HEK293 (cell line): ENCODE data around the gene ATP5MC2.

Experiments
- BCL11A ChIP-seq: fragments of 450-650 bp; formaldehyde crosslinking; IDR thresholded peaks from 2 replicates; pipeline ENCODE4 v1.5.1; 2016; ENCODE audit warnings: low read depth, missing biosample characterization, missing genetic modification characterization
- BCL11B ChIP-seq: fragments of 450-650 bp; formaldehyde crosslinking; IDR thresholded peaks from 2 replicates; pipeline ENCODE4 v1.5.1; 2016; ENCODE audit warnings: low read depth, missing biosample characterization, missing genetic modification characterization
- CTCF ChIP-seq: fragments of 450-650 bp; formaldehyde crosslinking; IDR thresholded peaks from 2 replicates; pipeline ENCODE4 v1.5.1; 2016; ENCODE audit warnings: missing biosample characterization, missing genetic modification characterization
- GLIS2 ChIP-seq: fragments of 450-650 bp; formaldehyde crosslinking; IDR thresholded peaks from 2 replicates; pipeline ENCODE4 v1.5.1; 2016; ENCODE audit warnings: missing biosample characterization, missing genetic modification characterization
- PATZ1 ChIP-seq: fragments of 450-650 bp; formaldehyde crosslinking; IDR thresholded peaks from 2 replicates; pipeline ENCODE4 v1.5.1; 2016; ENCODE audit warnings: missing biosample characterization, missing genetic modification characterization
- PBX3 ChIP-seq: sonication (generic); formaldehyde crosslinking; IDR thresholded peaks from 2 replicates; pipeline ENCODE4 v1.8.1; 2022; ENCODE audit warnings: mild to moderate bottlenecking, moderate library complexity, missing genetic modification reagents
- PRDM1 ChIP-seq: fragments of 450-650 bp; formaldehyde crosslinking; IDR thresholded peaks from 2 replicates; pipeline ENCODE4; 2016; ENCODE audit warnings: missing biosample characterization, missing genetic modification characterization
- PRDM6 ChIP-seq: fragments of 450-650 bp; formaldehyde crosslinking; IDR thresholded peaks from 2 replicates; pipeline ENCODE4 v1.5.1; 2017; ENCODE audit warnings: missing biosample characterization, missing genetic modification characterization
- WT1 ChIP-seq: fragments of 450-650 bp; formaldehyde crosslinking; IDR thresholded peaks from 2 replicates; pipeline ENCODE4 v1.5.1; 2016; ENCODE audit warnings: missing biosample characterization, missing genetic modification characterization
- ZBTB48 ChIP-seq: fragments of 450-650 bp; formaldehyde crosslinking; IDR thresholded peaks from 2 replicates; pipeline ENCODE4 v1.5.1; 2016; ENCODE audit warnings: missing biosample characterization, missing genetic modification characterization
- ZBTB6 ChIP-seq: fragments of 450-650 bp; formaldehyde crosslinking; IDR thresholded peaks from 2 replicates; pipeline ENCODE4 v1.5.1; 2017; ENCODE audit warnings: missing biosample characterization, missing genetic modification characterization
- ZBTB7A ChIP-seq: fragments of 450-650 bp; formaldehyde crosslinking; IDR thresholded peaks from 2 replicates; pipeline ENCODE4 v1.5.1; 2016; ENCODE audit warnings: low read depth, missing biosample characterization, missing genetic modification characterization
- ZFHX2 ChIP-seq: fragments of 450-650 bp; formaldehyde crosslinking; conservative IDR thresholded peaks from 2 replicates; pipeline ENCODE4 v1.5.1; 2016; ENCODE audit warnings: missing biosample characterization, missing genetic modification characterization
- ZIC2 ChIP-seq: fragments of 450-650 bp; formaldehyde crosslinking; IDR thresholded peaks from 2 replicates; pipeline ENCODE4 v1.5.1; 2016; ENCODE audit warnings: missing biosample characterization, missing genetic modification characterization
- ZNF23 ChIP-seq: fragments of 450-650 bp; formaldehyde crosslinking; IDR thresholded peaks from 2 replicates; pipeline ENCODE4 v1.5.1; 2016; ENCODE audit warnings: missing biosample characterization, missing genetic modification characterization, borderline replicate concordance
- ZNF24 ChIP-seq: fragments of 450-650 bp; formaldehyde crosslinking; IDR thresholded peaks from 2 replicates; pipeline ENCODE4 v1.5.1; 2016; ENCODE audit warnings: missing biosample characterization, missing genetic modification characterization
- ZNF274 ChIP-seq, 2 experiments: fragments of 200-500 bp in 1 of 2; fragments of 450-650 bp in 1 of 2; sonication (Bioruptor generic) in 1 of 2; formaldehyde crosslinking in 1 of 2; IDR thresholded peaks; 2 replicates each; pipeline versions ENCODE4 v1.5.1 to v1.6.1; 2014 to 2016; ENCODE audit warnings: borderline replicate concordance in 1 of 2, inconsistent platforms in 1 of 2, low read length in 1 of 2, missing biosample characterization in 1 of 2, missing genetic modification characterization in 1 of 2
- ZNF341 ChIP-seq: fragments of 450-650 bp; formaldehyde crosslinking; IDR thresholded peaks from 2 replicates; pipeline ENCODE4; 2016; ENCODE audit warnings: low read depth, missing biosample characterization, missing genetic modification characterization
- ZNF366 ChIP-seq: fragments of 450-650 bp; formaldehyde crosslinking; conservative IDR thresholded peaks from 2 replicates; pipeline ENCODE4 v1.5.1; 2016; ENCODE audit warnings: missing biosample characterization, missing genetic modification characterization
- ZNF394 ChIP-seq: fragments of 450-650 bp; formaldehyde crosslinking; IDR thresholded peaks from 2 replicates; pipeline ENCODE4 v1.5.1; 2016; ENCODE audit warnings: missing biosample characterization, missing genetic modification characterization, mild to moderate bottlenecking, moderate library complexity, borderline replicate concordance
- ZNF513 ChIP-seq: fragments of 450-650 bp; IDR thresholded peaks from 2 replicates; pipeline ENCODE4 v1.5.1; 2018; ENCODE audit warnings: missing biosample characterization, missing genetic modification characterization
- ZNF560 ChIP-seq: fragments of 450-650 bp; formaldehyde crosslinking; IDR thresholded peaks from 2 replicates; pipeline ENCODE4 v1.5.1; 2017; ENCODE audit warnings: missing biosample characterization, missing genetic modification characterization, borderline replicate concordance
- ZNF580 ChIP-seq: fragments of 450-650 bp; formaldehyde crosslinking; IDR thresholded peaks from 2 replicates; pipeline ENCODE4 v1.5.1; 2016; ENCODE audit warnings: missing biosample characterization, missing genetic modification characterization
- ZNF837 ChIP-seq: fragments of 450-650 bp; formaldehyde crosslinking; IDR thresholded peaks from 2 replicates; pipeline ENCODE4 v1.5.1; 2016; ENCODE audit warnings: missing biosample characterization, missing genetic modification characterization
- ZXDB ChIP-seq: fragments of 450-650 bp; formaldehyde crosslinking; IDR thresholded peaks from 2 replicates; pipeline ENCODE4 v1.5.1; 2016; ENCODE audit warnings: missing biosample characterization, missing genetic modification characterization

Gene ATP5MC2

GRCh38 chr12:53625946-53626701 lies 49.8 kb downstream of the ATP5MC2 start, which contains the start of gene ATF7 (continued):
- TF ChIP-seq PRDM6 (tag by site-specific recombination) (no peak), ZBTB6 (tag by site-specific recombination) (peak; percentile 8; the same call in 1 of the 2 replicates), PBX3 (peak; percentile 87; the same call in 1 of the 2 replicates), ZNF274 (IDR thresholded peaks at IDR 0.05; ENCODE audit: low read length) (no peak), ZNF274 (tag by site-specific recombination; IDR thresholded peaks at IDR 0.05; ENCODE audit: borderline replicate concordance) (no peak), GLIS2 (tag by site-specific recombination) (peak; percentile 98), ZNF341 (tag by site-specific recombination) (peak; percentile 95), ZNF366 (tag by site-specific recombination) (peak; percentile 58; the same call in 1 of the 2 replicates), CTCF (tag by site-specific recombination) (0 out of 2 replicates have a peak, but pooled peaks have one; percentile 13), ZBTB48 (tag by site-specific recombination) (no peak), ZNF23 (no peak), ZFHX2 (tag by site-specific recombination) (peak; percentile 89), BCL11B (0 out of 2 replicates have a peak, but pooled peaks have one; percentile 21), PRDM1 (peak; percentile 73), ZNF513 (tag by site-specific recombination) (no peak), PATZ1 (peak; percentile 100), ZNF560 (tag by site-specific recombination) (no peak), ZXDB (tag by site-specific recombination) (peak; percentile 98), ZNF837 (tag by site-specific recombination) (no peak), ZNF24 (peak; percentile 61; the same call in 1 of the 2 replicates), WT1 (tag by site-specific recombination) (peak; percentile 72), ZNF394 (tag by site-specific recombination) (peak; percentile 100), ZBTB7A (tag by site-specific recombination) (peak; percentile 77; the same call in 1 of the 2 replicates), BCL11A (peak; percentile 72; the same call in 1 of the 2 replicates), ZIC2 (tag by site-specific recombination) (peak; percentile 62), ZNF580 (tag by site-specific recombination) (peak; percentile 64)
